Cerebellar nuclear complex (tissue), 1 donor: ENCODE results near the gene CDH4.

ENCODE experiments used
- DNase-seq, 2 experiments: peaks; one replicate each; lab custom pipeline; 2025; lab: John Stamatoyannopoulos, UW

The CDH4 gene

DNA sequence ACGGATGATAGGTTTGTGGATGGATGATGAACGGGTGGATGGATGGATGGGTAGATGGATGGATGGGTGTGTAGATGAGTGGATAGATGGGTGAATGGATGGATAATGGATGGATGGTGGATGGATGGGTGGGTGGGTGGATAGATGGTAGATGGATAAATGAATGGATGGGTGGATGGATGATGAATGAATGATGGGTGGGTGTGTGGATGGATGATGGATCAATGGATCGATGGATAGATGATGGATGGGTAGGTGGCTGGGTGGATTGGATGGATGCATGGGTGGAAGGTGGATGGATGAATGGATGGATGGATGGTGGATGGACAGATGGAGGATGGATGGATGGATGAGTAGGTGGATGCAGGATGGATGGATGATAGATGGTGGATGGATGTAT is 419.5 kb downstream of the CDH4 start:
- DNase-seq = no peak

DNA sequence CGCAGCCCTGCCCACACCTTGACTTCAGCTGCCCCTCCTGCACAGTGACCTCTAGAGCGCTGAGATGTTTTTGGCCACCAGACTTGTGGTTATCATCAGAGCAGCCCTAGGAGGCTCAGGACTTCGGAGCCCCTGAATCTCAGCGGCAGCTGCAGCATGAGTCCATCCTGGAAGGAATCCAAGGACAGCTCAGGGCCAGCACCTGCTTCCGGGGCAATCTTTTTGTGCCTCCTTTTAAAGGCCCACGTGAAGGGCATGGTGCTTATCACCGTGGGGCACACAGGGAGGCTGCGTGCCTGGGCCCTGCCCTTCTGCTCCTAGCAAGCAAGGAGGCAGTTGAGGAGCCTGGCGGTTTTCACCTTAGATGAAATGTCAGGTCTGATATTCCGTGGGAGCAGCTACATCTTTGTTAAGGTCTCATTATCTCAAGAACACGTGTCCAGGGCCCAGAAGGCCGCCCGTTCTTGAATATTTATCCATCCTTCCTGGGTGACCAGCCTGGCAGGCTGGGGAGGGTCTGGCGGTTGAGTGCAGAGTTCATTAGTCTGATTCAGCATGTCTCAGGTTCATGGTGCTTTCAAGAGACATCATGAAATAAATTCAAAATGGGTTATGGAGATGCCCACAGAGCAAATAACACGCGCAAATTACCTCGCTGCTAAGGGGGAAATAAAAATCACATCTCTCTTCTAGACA is 421.2 kb downstream of the CDH4 start:
- no peak for DNase-seq

DNA sequence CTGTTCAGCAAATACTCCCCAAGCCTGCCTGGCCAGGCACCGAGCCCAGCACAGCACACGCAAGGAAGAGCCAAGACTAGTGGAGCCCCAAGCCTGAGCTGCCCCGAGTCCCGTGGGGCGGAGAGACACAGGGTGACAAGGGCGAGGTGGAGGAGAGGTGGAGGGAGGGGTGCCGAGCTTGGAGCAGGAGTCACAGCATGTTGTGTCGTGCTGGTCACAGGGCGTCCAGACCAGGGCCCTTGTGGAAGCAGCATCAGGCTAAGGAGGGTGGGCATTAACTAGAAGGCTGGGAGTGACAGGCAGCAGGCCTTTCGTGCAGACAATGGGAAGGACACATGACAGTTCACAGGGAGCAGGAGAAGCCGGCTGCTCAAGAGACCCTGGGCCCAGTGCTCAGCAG is 422.1 kb downstream of the CDH4 start:
- DNase-seq = no peak

DNA sequence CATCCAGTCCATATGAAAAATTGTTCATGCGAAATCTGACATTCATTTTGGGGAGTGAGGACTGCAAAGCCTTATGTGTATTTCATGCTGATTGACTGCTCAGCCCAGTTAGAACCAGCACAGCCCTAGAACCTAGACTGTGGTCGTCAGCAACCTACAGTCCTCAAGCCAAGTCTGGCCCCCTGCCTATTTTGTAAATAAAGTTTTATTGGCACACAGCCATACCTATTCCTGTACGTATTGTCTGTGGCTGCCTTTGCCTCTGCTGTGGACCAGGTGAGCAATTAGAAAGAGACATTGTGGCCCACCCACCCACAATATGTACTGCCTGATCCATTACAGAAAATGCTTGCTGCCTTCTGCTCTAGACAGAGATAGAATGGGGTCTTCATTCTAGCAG is 422.6 kb downstream of the CDH4 start:
- no peak for DNase-seq

DNA sequence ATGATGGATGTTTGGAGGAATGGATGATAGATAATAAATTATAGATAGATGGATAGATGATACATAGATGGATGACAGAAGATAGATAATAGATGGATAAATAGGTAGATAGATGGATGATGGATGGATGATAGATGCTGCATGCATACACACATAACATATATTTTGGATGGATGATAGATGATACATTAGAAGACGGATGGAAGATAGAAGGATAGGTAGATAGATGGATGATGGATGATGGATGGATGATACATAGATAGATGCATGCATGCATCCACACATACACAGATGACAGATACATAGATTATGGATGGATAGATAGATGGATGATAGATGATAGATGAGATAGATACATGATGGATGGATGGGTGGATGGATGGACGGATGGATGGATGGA is 425.9 kb downstream of the CDH4 start:
- DNase-seq = no peak

DNA sequence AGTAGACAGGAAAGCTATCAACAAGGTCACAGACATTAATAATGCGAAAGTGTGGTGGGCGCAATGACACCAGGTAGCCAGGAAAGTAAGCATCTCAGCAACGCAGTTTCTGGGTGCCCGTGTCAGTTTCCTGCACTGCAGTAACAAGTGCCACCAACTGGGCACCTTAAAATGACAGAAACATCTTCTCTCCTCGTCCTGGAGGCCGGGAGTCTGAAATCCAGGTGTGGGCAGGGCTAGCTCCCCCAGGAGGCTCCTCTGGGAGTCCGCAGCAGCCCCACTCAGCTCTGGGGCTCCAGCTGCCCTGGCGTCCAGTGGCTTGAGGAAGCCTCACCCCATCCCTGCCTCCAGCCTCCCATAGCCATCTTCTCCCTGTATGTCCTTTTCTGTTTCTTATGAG is 426.4 kb downstream of the CDH4 start:
- no peak for DNase-seq

DNA sequence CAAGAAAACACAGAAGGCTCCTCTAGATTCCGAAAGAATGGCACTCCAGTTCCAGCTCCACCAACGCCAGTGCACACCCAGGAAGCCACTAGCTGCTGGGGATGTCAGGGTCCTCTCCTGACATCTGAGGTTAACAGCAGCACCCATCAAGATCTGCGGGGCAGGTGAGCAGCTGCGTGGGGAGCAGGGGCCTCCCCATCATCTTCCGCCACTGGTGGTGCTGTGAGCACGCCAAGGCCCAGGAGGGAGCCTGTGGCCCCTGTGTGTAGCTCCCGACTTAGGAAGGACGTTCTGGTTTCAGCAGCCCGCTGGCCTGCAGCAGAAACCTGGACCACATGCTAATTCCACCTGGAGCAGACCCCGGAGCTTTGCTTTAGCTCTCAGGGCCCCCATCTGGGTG is 427.4 kb downstream of the CDH4 start:
- no peak for DNase-seq

DNA sequence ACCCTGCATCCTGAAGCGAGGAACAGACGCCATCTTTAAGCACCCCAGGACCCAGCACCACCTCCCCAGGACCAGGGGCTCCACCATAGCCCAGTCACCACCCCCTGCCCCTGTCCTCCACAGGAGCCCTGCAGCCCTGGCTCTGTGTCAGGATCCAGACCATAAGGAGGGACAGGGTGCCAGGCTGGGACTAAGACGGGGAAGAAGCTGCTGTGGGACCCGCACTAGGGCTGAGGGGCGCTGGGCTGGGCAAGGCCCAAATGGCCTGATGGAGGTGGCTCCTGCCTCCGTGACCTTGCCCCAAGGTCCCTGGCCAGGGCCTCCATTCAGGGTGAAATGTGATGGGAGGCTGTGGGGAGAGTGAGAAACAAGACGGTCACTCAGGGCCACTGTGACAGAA is 428.0 kb downstream of the CDH4 start:
- DNase-seq = no peak

DNA sequence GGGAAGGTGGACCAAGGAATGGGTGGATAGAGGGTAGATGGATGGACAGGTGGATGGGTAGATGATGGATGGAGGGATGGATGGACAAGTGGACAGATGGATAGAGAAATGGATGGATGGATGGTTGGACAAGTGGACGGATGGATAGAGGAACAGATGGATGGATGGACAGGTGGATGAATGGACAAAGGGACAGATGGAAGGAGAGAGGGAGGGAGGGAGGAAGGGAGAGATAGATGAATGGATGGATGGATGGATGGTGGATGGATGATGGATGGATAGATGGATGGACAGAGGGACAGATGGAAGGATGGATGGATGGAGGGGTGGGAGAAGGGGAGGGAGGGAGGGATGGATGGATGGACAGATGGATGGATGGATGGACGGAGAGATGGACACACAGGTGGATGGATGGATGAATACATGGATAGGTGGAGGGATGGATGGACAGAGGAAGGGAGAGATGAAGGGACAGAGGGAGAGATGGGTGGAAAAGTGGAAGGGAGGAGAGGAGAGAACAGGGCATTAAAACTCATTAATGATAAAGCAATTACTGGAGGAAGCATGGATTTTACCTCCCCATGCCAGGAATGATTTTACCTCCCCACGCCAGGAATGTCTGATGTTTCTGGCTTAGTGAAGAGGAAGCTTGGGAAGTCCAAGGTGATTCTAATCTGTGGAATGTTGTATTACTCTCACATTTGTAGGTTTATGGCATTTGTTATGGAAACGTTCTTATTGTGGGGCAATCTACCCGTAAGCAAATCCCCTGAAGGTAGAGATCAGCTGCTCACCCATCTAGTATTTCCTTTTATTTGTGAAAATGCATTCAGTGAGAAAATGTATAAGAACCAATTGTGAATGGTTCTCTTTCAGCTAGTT is 430.3 kb downstream of the CDH4 start:
- no peak for DNase-seq

DNA sequence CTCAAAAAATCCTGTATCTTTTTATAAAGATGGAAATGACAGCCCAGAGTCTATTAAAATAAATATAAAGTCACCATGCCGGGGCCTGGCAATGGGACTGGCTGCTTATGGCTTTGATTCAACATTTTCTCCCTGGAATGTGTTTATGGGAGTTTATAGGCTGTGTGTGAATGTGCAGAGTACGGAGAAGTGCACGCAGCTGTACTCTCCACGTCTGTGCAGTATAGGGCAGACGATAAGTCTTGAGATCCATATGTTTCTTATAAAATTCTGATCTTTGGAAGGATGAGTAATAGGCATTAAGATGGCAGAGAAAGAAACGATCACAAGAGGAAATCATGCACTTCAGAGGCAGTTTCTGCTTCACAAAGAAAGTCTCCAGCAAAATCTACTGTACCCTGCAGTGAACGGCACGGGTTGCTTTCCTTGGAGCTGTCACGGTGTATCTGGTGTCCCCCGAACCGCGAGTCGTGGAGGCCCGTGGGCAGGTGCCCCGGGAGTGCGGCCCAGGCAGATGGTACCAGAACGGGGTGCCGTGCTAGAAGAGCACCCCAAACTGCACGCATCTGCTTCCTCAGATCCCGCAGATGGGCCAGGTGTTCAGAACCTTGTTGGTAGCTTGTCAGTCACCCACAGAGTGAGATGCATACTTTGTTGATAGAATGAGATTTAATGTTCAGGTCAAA is 431.1 kb downstream of the CDH4 start:
- no peak for DNase-seq

DNA sequence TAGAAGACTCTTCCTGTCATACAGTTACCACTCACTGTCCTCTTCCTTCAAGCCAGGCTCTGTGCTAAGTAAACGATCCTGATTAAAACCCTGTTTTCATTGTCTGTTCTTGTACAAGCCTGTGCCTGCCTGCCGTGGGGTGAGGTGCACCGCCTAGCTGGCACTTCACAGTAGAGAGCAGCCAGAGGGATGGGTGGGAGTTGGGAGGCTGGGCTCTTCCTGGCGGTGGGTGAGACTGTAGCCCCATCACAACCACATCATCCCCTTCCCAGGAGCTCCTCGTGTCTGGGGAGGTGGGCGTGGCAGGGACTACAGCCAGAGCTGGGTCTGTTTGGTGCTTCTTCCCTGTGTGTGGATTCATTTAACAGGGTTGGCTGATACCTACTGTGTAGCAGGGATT is 431.7 kb downstream of the CDH4 start:
- DNase-seq = no peak

DNA sequence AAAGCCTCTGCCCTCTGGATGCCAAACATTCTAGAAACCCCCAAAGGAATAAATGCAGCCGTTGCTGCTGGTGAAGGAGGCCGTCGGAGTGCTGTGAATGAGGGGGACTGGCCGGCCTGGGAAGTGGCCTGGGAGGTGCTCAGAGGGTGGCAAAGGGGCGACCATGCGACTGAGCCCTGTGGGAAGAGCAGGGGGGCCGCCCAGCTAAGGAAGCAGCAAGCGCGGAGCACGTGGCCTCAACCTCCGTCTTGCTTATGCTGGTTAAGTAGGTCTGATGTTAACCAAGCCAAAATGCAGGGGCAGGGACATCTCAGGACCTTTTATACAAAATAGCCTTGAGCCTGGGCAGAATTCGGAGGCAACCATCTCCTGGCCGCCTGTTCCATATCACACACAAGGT is 432.1 kb downstream of the CDH4 start:
- DNase-seq = no peak

DNA sequence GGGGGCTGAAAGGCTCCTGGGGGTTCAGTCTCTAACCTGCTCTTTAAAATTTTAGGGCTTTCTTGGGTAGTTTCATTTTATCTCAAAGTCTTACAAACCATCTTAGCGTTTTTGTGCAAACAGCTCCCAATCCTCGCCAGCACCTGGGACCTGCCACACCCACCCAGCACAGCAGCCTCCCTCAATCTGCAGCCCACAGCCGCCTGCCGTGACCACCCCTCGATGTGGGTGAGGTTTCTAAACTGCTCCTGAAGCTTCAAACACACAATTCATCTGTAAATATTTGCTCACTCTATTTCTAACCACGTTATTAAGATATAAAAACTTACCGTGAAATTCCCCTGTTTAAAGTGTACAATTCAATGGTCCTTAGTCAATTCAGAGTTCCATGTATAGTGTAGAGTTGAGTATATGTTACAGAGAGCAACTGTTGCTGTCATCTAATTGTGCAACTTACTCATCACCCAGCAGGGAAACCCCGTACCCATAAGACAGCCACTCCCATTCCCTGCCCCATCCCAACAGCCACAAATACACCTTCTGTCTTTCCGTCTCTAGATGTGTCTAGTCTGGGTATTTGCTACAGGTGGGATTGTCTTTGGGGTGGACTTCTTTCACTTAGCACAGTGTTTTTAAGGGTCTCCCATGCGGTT is 432.6 kb downstream of the CDH4 start:
- no peak for DNase-seq

DNA sequence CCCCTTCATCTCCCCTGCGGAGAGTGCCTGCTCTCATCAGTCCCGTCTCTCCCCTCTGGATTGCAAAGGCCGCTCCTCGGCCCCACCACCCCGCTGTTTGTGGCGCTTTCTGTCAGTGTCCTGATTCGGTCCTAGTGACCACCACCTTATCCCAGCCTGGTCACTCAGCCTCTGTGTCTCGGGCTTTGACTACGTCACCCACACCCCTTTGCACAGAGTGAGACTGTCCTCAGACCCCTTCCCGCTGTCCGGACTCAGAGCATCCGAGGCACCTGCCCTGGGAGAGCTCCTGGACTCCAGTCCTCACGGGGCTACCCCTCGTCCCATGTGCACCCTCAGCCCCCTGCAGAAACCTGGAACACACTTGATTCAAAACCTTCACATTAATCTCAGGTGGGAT is 433.4 kb downstream of the CDH4 start:
- DNase-seq = no peak

DNA sequence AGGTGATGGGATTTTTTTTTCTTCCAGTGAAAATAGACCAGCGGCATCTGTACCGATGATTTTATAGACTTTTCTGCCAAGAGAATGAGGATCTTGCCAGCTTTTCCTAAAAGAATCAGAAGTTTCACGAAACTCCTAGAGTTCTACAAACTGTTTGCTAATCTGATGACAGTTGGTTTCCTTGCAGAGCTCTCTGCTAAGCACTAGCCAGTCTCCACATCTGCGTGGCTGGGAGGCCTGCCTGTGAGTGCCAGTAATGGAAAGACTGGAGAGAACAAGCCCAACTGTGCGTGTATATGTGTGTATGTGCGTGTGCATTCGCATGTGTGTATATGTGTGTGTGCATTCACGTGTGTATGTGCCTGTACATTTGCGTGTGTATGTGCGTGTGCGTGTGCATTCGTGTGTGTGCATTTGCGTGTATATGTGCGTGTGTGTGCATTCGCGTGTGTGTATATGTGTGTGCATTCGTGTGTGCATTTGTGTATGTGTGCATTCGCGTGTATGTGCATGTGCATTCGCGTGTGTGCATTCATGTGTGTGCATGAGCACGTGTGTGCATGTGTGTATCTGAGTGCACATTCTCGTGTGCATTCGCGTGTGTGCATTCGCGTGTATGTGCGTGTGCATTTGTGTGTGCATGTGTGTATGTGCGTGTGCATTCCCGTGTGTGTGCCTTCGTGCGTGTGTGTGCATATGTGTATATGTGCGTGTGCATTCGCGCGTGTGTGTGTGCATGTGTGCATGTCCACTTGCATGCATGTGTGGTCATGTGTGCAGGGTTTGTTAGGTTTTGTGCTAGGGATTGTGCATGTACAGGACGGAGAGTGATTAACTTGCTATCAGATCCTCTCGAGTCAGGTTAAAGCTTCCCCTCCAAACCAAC is 434.2 kb downstream of the CDH4 start:
- DNase-seq = no peak

DNA sequence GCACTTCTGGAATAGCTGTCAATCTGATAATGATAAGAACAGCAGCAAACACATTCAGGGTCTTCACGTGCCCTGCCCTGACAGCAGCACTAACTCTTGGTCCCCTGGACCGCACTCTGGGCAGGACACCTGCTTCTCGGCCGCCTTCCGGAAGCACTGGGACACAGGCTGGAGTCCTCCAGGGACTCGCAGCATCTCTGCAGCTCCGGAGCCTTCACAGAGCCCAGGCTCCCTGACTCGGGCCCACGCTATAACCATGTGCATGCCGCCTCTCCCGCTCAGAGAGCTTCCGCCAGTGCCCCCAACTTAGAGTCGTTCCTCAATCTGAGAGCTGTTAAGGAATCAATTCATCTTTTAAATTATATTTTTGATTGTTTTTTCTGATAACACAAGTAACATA is 436.4 kb downstream of the CDH4 start:
- no peak for DNase-seq

DNA sequence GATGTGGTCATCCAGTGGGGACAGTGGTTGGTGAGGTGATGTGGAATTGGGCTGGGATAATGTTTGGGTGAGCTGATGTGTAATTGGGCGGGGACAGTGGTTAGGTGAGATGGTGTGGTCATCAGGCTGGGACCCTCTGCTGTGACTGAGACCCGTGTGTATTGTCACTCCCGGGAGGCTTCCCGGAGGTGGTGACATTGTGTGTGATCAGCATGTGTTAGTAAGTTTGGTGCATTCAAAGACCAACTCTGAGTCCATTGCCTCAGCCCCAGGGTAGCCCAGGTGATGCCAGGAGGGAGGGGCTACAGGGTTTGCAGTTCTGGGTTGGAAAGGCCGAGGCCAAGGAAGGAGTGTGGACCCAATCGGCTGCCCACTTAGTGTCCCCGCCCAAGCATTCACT is 438.1 kb downstream of the CDH4 start:
- no peak for DNase-seq

DNA sequence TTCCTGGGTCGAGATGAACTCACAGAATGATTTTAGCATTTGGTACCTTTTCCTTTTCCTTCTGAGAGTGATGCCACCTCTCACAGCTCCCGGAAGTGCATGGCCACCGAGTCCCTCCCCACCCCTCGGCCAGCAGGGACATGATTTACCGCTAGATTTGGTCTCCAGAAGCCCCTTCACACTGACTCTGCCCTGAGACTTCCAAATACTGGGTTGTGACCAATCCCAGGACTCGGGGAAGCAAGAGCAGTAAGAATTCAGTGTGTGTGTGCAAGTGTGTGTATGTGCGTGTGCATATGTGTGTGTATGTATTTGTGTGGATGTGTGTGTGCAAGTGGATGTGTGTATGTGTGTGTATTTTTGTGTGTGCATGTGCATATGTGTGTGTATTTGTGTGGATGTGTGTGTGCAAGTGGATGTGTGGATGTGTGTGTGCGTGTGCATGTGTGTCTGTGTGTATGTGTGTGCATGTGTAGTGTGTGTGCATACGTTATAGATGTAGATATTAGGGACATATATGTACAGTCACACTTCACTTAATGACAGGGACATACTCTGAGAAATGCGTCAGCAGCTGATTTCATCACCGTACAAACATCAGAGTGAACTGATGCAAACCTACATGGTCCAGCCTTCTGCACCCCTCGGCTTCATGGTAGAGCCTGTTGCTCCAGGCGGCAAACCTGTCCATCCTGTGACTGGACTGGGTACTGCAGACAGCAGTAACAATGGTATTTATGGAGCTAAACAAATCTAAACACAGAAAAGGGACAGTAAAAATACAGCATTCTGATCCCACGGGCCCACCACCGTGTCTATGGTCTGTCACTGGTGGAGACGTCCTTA is 439.2 kb downstream of the CDH4 start:
- DNase-seq = no peak

DNA sequence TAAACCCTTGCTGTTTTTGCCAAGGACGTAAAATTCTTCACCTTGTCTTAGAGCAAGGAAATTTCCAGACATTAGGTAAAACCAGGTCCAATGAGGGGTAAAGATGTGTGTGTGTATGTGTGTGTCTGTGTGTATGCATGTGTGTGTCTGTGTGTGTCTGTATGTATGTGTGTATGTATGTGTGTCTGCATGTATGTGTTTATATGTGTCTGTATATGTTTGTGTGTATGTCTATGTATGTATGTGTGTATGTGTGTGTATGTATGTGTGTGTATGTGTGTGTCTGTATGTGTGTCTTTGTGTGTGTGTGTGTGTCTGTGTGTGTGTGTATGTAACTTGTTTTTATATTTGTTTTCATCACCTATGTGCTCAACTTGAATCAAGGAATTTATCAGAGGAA is 439.9 kb downstream of the CDH4 start:
- DNase-seq = no peak

DNA sequence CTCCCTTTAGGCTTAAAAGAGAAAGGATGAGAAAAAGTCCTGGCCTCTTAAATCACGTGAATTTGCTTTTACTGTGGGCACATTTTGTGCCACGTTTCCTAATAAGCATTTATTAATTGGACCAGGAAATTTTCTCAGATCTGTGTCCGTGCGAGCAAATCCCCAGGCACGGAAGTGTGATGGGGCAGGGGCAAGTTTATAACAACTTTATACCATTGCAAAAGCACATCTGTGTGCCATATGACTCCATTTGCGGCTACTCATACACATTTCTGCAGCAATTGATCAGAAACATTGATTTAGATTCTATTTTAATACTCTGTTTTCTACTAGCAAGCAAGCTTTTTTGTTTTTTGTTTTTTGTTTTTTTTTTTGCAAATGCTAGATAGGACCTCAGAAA is 440.4 kb downstream of the CDH4 start:
- no peak for DNase-seq
